ENCODE measurements around the gene LRPAP1.
"Not testable (repeated sequence)": the region's sequence is repeated elsewhere in the genome, so short reads cannot be mapped to it uniquely, and the experiment has no call there.

The LRPAP1 gene

GRCh38 chr4:3562127-3562526 lies 29.9 kb upstream of the LRPAP1 start:
- DNase-seq, result not testable (repeated sequence)

GRCh38 chr4:3560465-3560864 lies 28.2 kb upstream of the LRPAP1 start:
- DNase-seq, result not testable (repeated sequence)

GRCh38 chr4:3559381-3560290 lies 27.4 kb upstream of the LRPAP1 start:
- DNase-seq, result not testable (repeated sequence)

- DNase-seq, result not testable (repeated sequence)
Observed at GRCh38 chr4:3558514-3558836, 26.3 kb upstream of the LRPAP1 start.

GRCh38 chr4:3557676-3558513 lies 25.7 kb upstream of the LRPAP1 start:
- DNase-seq, result not testable (repeated sequence)

DNA sequence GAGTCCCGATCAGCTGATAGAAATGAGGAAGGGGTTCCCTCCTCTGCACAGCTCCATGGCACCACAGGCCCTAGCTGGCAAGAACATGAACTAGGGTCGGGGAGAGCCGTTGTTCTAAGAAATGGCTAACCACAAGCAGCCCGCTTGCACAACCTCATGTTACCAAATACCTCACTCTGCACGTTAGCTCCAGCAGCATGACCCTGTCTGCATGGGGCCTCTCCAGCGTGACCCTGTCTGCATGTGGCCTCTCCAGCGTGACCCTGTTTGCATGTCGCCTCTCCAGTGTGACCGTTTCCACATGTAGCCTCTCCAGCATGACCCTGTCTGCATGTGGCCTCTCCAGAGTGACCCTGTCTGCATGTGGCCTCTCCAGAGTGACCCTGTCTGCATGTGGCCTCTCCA lies 24.9 kb upstream of the LRPAP1 start:
- not testable (repeated sequence) for DNase-seq

DNA sequence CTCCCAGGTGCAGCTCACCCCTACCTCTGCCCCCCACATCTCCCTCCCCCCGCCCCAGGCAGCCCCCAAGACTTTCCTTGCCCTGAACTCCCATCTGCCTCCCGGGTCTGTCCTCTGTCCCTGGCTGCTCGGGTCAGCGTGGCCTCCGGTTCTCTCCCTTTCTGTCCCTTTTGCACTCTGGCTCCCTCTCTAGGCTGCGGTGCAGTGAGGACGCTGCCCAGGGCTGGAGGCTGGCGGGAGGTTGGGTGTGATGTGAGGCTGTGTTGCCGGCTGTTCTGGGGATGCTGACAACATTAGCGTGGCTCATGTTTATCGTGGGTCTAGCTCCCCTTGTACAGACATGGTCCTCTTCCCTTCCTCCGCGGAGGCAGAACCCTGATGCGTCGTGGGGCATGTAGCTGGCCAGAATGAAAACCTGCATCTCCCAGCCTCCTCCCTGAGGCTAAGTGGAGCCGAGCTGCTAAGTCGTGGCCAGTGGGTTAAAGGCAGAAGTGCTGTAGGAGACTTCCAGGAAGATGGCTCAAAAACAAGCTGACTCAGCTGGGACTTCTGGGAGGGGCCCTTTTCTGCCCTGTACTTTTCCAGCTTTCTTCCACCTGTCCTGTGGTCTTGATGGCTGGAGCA lies 24.1 kb upstream of the LRPAP1 start:
- not testable (repeated sequence) for DNase-seq

GRCh38 chr4:3555459-3556070 lies 23.3 kb upstream of the LRPAP1 start:
- DNase-seq, result not testable (repeated sequence)

- not testable (repeated sequence) for DNase-seq
Observed at GRCh38 chr4:3551366-3551765, 19.1 kb upstream of the LRPAP1 start.

GRCh38 chr4:3550792-3551325 lies 18.6 kb upstream of the LRPAP1 start:
- not testable (repeated sequence) for DNase-seq

GRCh38 chr4:3550041-3550440 lies 17.8 kb upstream of the LRPAP1 start:
- not testable (repeated sequence) for DNase-seq

- not testable (repeated sequence) for DNase-seq
Observed at GRCh38 chr4:3549694-3550001, 17.4 kb upstream of the LRPAP1 start.

- DNase-seq, result not testable (repeated sequence)
Observed at GRCh38 chr4:3548991-3549693, 16.9 kb upstream of the LRPAP1 start.

GRCh38 chr4:3546721-3547120 lies 14.5 kb upstream of the LRPAP1 start:
- DNase-seq, result not testable (repeated sequence)

- not testable (repeated sequence) for DNase-seq
Observed at GRCh38 chr4:3545351-3545750, 13.1 kb upstream of the LRPAP1 start.

GRCh38 chr4:3544259-3545025 lies 12.2 kb upstream of the LRPAP1 start:
- DNase-seq, result not testable (repeated sequence)

DNA sequence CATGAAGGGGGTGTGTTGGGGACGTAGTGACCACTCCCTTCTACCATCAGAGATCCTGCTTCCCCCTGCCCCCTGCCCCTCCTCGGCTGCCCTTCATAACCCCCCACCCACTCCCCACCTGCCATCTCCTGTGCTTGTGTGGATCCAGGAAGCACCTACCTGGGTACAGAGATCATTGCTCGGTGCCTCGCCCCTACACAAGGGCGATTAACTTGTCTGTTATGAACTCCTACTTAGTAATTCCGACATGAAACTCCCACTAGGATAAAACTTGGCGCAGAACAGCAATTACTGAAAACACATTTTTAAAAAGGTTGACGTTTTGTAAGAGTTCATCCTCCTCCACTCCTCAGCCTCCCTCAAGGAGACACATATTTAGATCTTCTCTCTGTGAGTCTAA lies 11.2 kb upstream of the LRPAP1 start:
- peak in 12 of 56 donors; percentile 12 to 72 (median 46) for DNase-seq

GRCh38 chr4:3538906-3539305 lies 6.7 kb upstream of the LRPAP1 start:
- not testable (repeated sequence) for DNase-seq

GRCh38 chr4:3535812-3536211 lies 3.6 kb upstream of the LRPAP1 start:
- DNase-seq, result not testable (repeated sequence)

- DNase-seq, result no peak
Observed at GRCh38 chr4:3533423-3533820, 1.2 kb upstream of the LRPAP1 start.

Data from nucleus accumbens (tissue), 56 donors.